Mesothelial cell of epicardium (in vitro differentiated cells): ENCODE results near the gene SOCS4. TPM values are rescaled to one million over a fixed set of nuclear protein-coding genes. Genes with fewer than 3 reads are reported as not detected.
"Not testable (repeated sequence)": the region's sequence is repeated elsewhere in the genome, so short reads cannot be mapped to it uniquely, and the experiment has no call there.

Source experiments
- DNase-seq, 2 experiments: peaks; one replicate each; pipeline ENCODE4 v3.0.0; 2021; ENCODE audit warnings: low spot score in 2 of 2; ENCODE audit not compliant: unreplicated experiment in 2 of 2
- H3K27ac Mint-ChIP-seq: 2 replicates; pipeline ENCODE4 v1.8.0; 2021; ENCODE audit warnings: mixed read lengths
- H3K27me3 Mint-ChIP-seq: 2 replicates; pipeline ENCODE4 v1.8.0; 2021; ENCODE audit warnings: low read depth, mixed read lengths
- H3K36me3 Mint-ChIP-seq: 2 replicates; pipeline ENCODE4 v1.8.0; 2021; ENCODE audit warnings: mixed read lengths
- H3K4me1 Mint-ChIP-seq: 2 replicates; pipeline ENCODE4 v1.8.0; 2021; ENCODE audit warnings: mixed read lengths
- H3K4me3 Mint-ChIP-seq: 2 replicates; pipeline ENCODE4 v1.8.0; 2021; ENCODE audit warnings: mild to moderate bottlenecking, moderate library complexity, mixed read lengths
- H3K9me3 Mint-ChIP-seq: 2 replicates; pipeline ENCODE4 v1.8.0; 2021; ENCODE audit warnings: mixed read lengths
- total RNA-seq: library from RNA; stranded (reverse); gene quantifications from 3 replicates; pipeline ENCODE4 v1.2.1, GENCODE V29; 2021
- TF ChIP-seq, protein P1 (sequence below): fragments of 200-600 bp; sonication (generic); IDR thresholded peaks from one replicate; pipeline ENCODE4 v1.5.0; 2021; ENCODE audit warnings: antibody characterized with exemption; ENCODE audit not compliant: unreplicated experiment

SOCS4 gene
- total RNA-seq, 1 donor from 2014 or later, result 21.6 TPM

GRCh38 chr14:55005071-55005470, 22.0 kb upstream of the SOCS4 start:
- no peak for DNase-seq
- Mint-ChIP-seq H3K27ac (no peak overlapping the region), H3K9me3 (no peaks in the 10 kb centered on the region), H3K4me1 (no peaks in the 10 kb centered on the region), H3K36me3 (peaks cover 14% of the 10 kb centered on the region), H3K27me3 (no peaks in the 10 kb centered on the region), H3K4me3 (no peak overlapping the region)
- TF ChIP-seq, protein P1, sequence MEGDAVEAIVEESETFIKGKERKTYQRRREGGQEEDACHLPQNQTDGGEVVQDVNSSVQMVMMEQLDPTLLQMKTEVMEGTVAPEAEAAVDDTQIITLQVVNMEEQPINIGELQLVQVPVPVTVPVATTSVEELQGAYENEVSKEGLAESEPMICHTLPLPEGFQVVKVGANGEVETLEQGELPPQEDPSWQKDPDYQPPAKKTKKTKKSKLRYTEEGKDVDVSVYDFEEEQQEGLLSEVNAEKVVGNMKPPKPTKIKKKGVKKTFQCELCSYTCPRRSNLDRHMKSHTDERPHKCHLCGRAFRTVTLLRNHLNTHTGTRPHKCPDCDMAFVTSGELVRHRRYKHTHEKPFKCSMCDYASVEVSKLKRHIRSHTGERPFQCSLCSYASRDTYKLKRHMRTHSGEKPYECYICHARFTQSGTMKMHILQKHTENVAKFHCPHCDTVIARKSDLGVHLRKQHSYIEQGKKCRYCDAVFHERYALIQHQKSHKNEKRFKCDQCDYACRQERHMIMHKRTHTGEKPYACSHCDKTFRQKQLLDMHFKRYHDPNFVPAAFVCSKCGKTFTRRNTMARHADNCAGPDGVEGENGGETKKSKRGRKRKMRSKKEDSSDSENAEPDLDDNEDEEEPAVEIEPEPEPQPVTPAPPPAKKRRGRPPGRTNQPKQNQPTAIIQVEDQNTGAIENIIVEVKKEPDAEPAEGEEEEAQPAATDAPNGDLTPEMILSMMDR, result no peak

DNA sequence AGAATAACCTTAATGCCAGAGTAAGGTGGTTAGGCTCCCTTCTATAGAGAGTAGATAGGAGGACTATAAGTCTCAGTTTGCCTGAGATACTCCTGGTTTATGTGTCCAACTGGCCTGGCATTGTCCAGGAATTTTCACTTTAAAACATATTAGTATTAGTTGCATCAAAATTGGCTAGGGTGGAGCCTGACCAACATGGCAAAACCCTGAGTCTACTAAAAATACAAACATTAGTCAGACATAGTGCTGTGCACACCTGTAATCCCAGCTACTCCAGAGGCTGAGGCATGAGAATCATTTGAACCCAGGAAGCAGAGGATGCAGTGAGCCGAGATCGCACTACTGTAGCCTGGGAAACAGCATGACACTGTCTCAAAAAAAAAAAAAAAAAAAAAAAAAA, 12.0 kb upstream of the SOCS4 start:
- Mint-ChIP-seq H3K4me1 (no peaks in the 10 kb centered on the region), H3K4me3 (no peak overlapping the region), H3K9me3 (peaks cover 3% of the 10 kb centered on the region), H3K36me3 (peaks cover 22% of the 10 kb centered on the region), H3K27ac (no peak overlapping the region), H3K27me3 (no peaks in the 10 kb centered on the region)
- TF ChIP-seq, protein P1, result no peak
- DNase-seq, result no peak

DNA sequence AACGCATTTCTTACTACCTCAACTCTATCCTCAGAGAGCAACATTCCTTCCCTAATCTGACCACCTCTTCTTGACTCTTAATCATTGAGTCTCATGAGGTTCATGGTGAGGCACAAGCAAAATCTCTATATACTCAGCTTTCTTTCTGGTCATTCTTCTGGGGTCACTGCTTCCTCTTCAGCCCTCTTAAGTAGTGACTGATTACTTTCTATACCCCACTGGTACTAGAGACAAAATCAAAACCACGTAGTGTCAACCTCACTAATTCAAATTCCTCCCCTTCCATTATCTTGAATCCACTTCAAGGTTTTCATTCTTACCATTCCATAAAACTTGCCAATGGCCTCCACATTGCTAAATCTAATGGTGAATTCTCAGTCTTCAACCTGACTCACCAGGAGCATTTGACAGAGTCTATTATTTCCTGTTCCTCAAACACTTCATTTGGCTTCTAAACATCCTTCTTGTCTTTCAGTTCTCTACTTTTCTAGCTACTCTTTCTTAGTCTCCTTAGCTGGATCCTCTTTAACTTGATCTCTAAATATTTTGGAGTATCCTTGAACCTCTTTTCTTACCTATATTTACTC, 7.0 kb upstream of the SOCS4 start:
- Mint-ChIP-seq H3K27ac (no peak overlapping the region), H3K9me3 (no peaks in the 10 kb centered on the region), H3K4me1 (peaks cover 3% of the 10 kb centered on the region), H3K27me3 (no peaks in the 10 kb centered on the region), H3K4me3 (no peak overlapping the region), H3K36me3 (peaks cover 13% of the 10 kb centered on the region)
- DNase-seq, result no peak
- TF ChIP-seq, protein P1, result no peak

GRCh38 chr14:55024365-55024764, 2.7 kb upstream of the SOCS4 start:
- DNase-seq, H3K4me3 Mint-ChIP-seq, H3K27ac Mint-ChIP-seq, H3K9me3 Mint-ChIP-seq, H3K27me3 Mint-ChIP-seq: not testable (repeated sequence)
- H3K36me3 Mint-ChIP-seq, result peaks cover 11% of the 10 kb centered on the region
- H3K4me1 Mint-ChIP-seq, result peaks cover 33% of the 10 kb centered on the region

GRCh38 chr14:55025948-55026347, 1.1 kb upstream of the SOCS4 start:
- H3K4me1 Mint-ChIP-seq, result peaks cover 37% of the 10 kb centered on the region

DNA sequence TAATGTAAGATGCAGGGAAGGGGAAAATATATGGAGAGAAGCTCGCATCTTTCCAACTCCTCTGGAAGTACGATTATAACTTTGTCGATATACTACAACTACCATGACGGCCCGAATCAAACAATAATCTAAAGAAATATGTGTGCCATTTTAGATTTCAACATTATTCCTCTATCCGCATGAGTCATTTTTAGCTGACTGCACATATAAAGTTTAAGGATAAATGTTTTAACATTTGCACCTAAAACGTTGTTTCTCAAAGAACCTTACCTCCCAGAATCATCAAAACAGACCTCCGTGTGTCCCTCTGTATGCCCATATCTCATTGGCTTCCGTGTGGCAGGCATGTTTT, 619 bp upstream of the SOCS4 start:
- H3K4me3 Mint-ChIP-seq, result peak overlapping the region; percentile 91
- DNase-seq, result no peak
- H3K36me3 Mint-ChIP-seq, result peaks cover 4% of the 10 kb centered on the region
- H3K4me1 Mint-ChIP-seq, result peaks cover 41% of the 10 kb centered on the region
- no peaks in the 10 kb centered on the region for H3K27me3 Mint-ChIP-seq
- peak overlapping the region; percentile 86 for H3K27ac Mint-ChIP-seq
- H3K9me3 Mint-ChIP-seq, result no peaks in the 10 kb centered on the region
- TF ChIP-seq, protein P1, result no peak

More at GRCh38 chr14:55025948-55026347, 1.1 kb upstream of the SOCS4 start:
- TF ChIP-seq, protein P1, result no peak
- Mint-ChIP-seq H3K9me3 (no peaks in the 10 kb centered on the region), H3K27ac (peak overlapping the region; percentile 86), H3K36me3 (peaks cover 4% of the 10 kb centered on the region), H3K4me3 (peak overlapping the region; percentile 91), H3K27me3 (no peaks in the 10 kb centered on the region)
- DNase-seq, result no peak
